Endometrial microvascular endothelial cells (primary cell): ENCODE results near the gene CCDC188. TPM values are rescaled to one million over a fixed set of nuclear protein-coding genes. Genes with fewer than 3 reads are reported as not detected.
"Not testable (repeated sequence)": the region's sequence is repeated elsewhere in the genome, so short reads cannot be mapped to it uniquely, and the experiment has no call there.

ENCODE experiments used
- in situ Hi-C: cut with HindIII; loops from 2 replicates; pipeline ENCODE4 v1.10.0; 2017; ENCODE audit warnings: low sequenced_read_pairs, low pct_unique_long_range_greater_than_20kb; ENCODE audit errors: inconsistent ontology term
- total RNA-seq: library from RNA; depleted of rRNA; stranded (reverse); fragments of >200 nt; gene quantifications from one replicate; pipeline ENCODE4 v1.2.3, GENCODE V29; 2015; ENCODE audit errors: inconsistent ontology term

Gene CCDC188
- total RNA-seq, 1 donor from 2014 or later: 2.6 TPM

DNA sequence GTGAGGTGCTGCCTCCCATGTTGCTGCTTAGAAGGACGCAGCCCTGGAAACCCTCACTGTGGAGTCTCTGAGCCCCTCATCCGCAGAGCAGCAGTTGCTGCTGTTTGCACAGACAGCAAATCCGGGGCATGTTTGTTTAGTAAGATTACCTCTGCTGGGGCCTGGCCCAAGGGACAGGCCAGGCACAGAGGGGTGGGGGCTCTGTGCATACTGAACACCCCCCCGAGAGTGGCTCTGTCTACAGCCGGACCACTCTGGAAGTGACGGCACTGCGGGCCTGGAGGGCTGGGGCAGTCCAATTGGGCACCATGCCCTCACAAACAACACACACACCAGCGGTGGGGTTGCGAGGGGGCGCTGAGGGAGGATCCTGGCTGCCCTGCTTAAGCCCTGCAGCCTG lies 22.9 kb upstream of the CCDC188 start:
- in situ Hi-C loops: no loop called here

DNA sequence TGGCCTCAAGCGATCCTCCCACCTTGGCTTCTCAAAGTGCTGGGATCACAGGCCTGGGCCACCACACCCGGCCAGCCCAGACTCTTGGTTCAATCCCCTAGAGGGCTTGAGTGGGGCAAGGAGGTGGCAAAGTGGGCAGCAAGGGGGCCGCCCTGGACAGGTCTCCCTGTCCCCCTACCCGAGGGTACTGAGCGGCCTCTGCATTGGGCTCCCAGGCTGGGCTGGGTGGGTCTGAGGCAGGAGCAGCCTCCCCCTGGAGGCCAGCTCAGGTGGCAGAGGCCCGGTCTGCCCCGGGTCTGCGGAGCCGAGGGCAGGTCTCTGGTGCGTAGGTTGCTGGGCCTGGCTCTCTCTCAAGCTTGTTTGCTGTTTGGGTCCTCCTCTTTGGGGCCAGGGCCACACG lies 22.4 kb upstream of the CCDC188 start:
- in situ Hi-C loops: no loop called here

DNA sequence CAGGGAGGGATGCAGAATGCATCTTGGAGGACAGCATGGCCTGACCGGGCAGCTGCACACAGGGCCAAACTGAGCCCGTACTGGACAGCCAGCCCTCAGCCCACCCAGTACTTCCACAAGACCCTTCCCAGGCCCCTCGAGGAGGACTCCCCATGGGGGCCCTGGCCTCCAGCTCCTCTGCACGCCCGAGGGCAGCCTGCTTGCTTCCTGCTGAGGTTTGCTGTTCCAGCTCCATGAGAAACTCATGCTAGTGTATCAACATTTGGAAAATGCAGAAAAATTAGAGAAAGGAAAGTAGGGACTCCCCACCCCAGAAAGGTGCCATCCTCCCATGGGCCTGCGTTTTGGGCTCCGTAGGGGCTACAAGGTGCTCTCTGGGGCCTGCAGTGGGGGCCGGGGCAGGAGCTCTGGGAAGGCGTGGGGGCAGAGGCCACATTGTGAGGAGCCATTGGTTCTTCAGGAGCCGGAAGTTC lies 21.3 kb upstream of the CCDC188 start:
- in situ Hi-C loops: no loop called here

DNA sequence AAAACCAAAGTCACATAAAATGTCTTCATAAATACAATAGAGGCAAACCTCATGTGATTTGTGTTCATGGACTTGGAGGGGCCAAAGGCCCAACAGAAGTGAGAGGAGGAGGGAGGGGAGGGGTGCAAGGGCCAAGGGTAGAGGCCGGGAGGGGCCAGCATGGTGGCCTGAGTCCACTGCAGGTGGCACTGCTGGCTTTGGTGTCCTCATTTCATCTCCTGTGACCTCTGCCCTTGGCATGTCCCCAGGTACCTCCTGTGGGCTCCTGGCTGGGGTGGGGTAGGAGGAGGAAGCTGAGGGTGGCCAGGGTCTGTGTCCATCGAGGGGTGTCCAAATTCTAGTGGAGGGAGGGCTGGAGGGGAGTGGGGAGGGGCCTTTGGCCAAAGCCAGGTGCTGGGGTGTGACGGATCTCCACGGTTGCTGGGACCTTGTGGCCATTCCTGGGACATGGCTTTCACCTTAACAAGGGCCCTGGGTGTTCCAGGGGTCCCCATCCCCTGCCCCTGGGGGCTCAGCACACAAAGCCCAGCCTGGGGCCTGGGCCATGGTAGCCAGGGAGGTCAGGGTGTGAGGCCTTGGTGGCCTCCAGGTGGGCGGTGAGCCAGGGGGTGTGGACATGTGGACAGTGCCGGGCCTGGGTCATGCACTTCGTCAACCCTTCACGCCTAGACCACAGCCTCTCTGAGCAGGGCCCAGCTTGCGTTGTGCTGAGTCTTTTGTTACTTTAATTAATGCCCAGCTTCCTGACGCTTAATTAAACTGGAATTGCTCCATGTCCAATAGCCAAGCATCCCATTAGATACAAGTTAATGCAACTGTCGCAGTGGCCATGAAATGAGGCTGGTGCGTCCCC lies 20.7 kb upstream of the CCDC188 start:
- in situ Hi-C loops: no loop called here

DNA sequence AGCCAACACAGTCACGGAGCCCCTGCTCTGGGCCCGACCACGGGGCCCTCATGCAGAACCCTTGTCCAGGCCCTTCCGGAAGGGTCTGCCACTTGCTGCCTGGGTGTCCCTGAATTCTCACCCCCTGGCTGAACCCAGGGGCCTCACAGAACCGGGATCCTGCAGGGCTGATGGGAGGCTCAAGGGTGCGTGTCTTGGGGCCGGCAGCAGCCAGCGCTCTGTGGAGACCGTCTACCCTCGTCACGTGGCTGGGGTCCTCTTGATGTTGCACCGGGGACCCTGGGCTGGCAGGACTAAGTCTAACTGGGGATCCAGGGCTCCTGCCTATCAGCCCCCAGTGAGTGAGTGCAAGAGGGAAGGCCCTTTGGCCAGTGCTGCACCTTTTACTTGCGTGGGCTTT lies 19.3 kb upstream of the CCDC188 start:
- in situ Hi-C loops: no loop called here

DNA sequence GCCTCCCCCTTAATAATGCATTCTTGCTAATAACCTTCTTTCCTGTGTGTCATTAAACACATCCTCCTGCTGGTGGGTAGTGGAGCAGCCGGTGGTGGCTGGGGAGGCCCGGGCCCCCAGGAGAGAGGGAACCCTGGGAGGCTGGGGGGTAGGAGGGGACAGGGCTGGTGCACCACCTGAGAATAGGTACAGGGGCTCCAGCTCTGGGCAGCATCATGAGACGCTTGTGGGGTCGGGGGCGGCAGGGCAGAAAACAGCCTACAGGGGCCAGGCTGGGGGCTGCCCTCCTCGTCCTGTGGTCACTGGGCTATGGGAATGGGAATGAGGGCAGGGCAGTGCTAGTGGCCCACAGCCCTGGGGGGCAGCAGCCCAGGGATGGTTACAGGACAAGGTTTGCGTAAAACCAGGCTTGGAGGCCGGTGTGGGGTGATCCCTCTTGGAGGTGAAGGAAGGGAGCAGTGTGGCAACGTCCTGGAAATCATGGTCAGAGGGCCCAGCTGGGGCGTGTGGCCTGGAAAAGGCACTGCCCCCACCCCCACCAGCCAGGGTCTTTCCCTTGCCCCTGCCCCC lies 18.5 kb upstream of the CCDC188 start:
- in situ Hi-C loops: no loop called here

DNA sequence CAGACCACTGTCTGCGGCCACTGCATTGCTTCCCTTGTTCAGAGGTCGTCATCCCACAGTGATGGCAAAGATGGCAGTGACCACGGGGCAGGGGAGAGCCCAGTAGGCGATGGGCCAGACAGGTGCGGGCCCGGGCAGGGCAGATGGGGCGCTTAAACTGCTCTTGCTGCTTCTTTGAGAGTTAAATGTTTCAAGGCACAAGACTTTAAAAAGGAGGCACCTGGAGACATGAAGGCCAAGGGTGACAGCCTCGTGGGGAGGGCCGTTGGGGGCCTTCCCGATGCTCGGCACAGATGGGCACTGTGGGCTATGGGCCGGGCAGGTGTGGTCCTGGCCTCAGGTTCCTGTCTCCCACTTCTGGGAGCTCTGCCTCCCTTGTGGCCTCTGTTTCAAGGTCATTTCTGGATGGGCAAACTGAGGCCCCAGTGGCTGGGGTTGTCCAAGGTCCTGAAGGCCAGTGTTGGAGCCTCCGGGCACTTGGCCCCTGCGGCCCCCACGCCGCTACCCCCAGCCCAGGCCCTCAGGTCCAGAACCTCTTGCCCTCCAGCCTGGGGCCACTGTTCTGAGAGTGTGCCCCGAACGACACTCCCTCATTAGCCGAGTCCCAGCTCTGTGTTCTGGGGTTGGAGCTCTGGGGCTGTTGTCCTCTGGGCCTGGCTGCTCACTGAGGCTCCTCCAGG lies 16.9 kb upstream of the CCDC188 start:
- in situ Hi-C loops: no loop called here

DNA sequence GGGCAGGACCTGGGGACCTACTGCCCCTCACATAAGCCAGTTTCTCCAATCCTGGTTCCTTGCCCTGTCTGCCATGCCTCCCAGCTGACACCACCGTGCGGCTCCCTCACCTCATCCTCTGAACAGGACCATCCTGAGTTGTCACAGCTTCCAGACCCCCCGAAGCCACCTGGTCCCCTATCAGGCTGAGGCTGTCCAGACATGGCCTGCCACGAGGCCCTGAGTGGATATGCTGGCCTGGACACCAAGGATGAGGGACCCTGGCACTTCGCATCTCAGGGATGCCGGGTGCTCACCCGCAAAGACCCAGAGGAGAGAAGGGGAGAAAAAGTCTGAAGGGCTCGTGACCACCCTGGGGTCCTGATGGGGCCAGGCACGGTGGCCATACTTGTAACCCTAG lies 15.8 kb upstream of the CCDC188 start:
- in situ Hi-C loops: no loop called here

DNA sequence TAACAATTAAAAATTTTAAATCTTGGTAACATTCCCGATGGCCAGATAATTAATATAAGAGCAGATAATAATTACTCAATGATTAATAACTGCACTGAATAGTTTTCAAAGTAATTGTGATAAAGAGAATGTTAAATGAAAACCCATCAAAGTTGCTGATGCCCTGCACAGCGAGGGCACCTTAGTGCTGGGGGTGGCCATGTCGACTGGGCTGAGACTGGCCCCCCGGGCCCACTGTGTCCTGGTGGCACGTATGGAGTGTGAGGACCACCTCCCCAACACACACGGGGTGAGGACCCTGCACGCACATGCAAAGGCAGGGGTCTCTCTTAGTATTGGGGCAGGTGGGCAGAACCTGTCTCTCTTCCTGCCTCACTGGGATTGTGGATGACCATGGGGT lies 15.1 kb upstream of the CCDC188 start:
- in situ Hi-C loops: no loop called here

DNA sequence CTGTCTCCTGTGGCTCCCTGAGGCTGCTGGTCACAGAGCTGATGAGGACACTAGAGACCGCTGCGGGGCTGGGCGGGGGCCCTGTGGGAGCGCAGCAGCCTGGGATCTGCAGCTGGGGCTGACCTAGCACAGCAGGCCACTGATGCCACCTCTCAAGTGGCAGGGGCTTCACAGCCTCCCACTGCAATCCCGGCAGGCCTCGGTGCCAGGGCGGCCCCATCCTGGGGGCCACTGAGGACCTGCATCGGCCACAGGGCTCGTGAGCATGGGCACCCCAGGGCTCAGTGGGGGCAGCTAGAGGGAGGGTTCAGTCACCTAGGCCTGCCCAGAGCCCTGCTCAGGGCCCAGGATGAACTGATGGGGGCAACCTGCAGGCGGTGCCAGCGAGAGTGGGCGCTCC lies 14.6 kb upstream of the CCDC188 start:
- in situ Hi-C loops: no loop called here

DNA sequence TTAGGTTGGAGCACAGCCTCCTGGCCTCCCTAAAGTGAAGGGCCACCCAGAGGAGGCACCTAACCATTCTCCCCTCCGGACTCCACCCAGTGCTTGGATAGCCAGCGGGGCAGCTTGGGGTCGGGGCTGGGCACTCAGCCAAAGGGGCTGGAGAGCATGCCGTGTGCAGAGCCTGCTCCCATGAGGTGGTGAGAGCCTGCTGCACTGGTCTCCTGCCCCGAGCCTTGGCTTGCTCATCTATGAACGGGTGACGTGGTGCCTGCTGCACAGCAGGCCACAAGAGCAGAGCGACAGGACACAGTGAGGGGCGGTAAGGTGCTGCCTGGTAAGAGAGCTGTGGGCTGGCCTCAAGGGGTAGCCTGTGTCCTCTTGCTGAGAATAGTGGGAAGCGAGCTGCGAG lies 14.0 kb upstream of the CCDC188 start:
- in situ Hi-C loops: no loop called here

DNA sequence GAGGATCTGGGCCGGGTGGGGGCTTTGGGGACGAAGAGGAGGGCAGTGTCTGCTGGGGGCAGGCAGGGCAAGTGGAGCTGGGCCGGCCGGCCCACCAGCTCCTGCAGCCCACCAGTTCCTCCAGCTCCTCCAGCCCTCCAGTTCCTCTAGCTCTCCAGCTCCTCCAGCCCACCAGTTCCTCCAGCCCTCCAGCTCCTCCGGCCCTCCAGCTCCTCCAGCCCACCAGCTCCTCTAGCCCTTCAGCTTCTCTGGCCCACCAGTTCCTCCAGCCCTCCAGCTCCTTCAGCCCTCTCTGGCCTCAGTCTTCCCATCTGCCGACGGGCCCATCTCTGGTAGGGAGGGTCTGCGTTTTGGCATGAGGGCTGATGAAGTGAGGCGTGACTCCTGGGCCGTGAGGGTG lies 9.2 kb upstream of the CCDC188 start:
- in situ Hi-C loops: no loop called here

DNA sequence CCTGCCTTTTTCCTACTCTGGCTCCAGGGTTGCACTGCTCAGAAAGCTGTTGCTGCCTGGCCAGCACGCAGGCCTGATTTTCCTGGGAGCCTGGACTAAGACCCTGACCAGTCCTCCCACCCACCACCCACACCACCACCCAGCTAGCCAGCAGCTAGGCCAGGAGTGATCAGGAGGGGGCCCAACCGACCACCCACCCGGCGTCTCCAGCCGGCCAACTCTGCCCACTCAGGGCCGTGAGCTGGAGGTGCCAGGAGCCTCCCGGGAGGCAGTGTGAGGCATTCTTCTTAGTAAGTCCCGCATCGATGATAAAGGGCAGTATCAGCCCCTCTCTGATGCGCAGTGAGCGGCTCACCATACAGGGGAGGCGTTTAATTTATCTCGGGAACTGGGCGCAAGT lies 8.7 kb upstream of the CCDC188 start:
- in situ Hi-C loops: not testable (repeated sequence)

DNA sequence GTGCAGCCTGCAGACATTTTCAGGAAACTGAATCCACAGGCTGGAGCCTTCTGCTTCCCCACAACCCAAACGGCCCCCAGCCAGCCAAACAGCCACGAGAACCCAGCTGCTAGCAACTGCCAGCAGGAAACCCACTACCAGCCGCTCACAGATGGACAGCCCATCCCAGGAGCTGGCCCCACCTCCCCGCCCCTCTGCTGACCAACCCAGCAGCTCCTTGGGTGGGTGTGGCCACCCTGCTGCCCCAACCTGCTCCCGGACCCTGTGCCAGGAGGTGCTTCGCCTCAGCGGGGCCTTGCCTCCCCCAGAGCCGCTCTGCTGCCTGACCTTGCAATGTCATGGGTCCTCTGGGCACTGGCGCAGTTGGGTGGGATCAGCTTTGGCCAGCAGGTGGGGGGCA lies 8.2 kb upstream of the CCDC188 start:
- in situ Hi-C loops: no loop called here

DNA sequence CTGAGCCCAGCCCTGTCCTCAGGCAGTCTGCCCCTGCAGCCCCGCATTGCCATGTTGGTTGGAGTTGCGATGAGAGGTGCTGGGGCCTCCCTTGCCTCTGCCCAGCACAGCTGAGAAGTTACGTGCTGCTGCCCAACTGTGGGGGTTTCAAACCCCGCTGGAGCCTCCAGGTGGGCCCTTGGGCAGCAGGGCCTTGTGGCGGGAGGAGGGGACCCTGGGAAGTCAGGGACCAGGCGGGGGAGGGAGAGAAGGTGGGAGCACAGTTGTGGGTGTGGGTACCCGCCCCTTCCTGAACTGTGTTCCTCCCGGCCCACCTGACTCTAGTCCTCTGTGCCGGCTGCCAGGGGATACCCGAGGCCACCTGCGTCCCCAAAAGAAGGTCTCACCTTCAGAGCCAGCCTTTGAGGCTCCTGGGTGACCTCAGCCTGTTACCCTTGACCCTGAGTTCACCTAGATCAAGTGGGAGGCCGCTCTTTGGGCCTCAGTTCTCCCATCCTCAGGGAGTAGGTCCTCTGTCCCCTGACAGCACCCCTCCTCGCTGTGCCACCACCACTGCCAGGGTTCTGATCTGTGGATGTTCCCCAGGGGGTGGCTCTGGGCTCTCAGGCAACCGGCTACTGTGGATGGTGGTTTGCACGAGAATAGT lies 7.7 kb upstream of the CCDC188 start:
- in situ Hi-C loops: no loop called here

DNA sequence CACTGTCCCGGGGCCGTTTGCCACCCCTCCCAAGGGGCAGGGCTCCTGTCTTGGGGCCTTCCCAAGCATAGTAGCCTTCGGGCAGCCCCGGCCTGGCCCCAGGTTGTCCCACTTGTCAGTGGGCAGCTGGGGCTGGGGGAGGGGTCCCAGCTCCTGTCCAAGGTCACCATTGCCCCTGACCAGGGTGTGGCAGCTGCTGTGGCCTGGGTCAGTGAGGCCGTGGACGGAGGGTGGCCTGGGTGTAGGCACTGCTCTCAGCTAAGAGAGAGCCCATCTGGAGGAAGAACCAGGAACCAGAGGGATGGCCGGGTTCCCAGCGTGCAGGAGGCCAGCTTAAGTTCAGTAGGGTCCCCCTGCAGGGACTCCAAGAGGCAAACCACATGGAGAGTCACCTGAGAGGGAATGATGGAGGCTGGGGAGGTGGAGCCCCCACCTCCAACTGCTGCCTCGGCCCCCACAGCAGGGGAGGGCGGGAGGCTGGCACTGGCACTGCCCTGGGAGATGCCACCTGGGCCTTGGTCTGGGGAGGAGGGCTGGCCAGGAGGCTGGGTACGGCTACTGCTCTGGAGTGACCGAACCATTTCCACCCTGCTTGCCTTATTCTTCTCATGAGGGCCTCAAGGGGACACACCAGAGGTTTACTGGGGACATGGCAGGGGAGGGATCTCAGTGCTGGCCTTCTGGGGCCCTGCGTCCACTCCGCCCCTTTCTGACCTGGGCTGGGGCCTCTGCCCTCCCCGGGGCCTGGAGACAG lies 6.8 kb upstream of the CCDC188 start:
- in situ Hi-C loops: no loop called here

DNA sequence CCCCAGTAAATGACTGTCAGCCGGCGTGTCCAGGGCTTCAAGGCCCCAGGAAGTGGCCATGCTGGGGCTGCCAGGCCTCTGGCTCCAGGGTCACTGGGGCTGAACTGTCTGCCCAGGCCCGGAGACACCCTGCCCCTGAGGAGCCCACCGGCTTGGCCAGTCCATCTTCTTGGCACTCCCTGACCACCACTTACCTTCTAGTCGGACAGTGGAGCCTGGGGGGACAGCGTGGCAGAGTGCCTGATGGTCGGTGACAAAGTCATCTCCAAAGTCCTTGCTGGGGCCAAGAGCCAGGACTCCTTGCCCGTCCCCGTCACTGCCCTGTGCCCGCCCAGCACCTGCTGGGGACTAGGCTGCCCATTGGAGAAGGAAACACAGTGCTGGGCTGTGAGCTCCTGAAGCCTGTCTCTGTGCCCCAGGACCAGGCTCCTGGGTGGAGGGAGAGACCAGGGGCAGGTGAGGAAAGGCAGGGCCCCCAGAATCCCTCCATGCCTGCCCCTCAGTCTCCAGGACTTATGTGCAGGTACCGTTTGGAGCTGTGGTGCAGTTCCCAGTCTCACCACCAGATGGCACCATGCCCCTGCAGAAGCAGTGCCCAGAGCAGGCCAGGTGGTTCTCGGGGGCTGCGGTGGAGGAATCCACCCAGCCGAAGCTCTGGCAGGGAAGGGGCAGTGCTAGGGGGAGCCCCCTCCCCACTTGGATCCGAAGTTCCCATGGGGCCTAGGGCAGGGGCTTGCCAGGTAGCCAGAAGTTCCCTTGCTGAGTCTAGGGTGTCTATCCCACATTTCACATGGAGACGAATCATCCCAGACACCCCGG lies 6.0 kb upstream of the CCDC188 start:
- in situ Hi-C loops: no loop called here

DNA sequence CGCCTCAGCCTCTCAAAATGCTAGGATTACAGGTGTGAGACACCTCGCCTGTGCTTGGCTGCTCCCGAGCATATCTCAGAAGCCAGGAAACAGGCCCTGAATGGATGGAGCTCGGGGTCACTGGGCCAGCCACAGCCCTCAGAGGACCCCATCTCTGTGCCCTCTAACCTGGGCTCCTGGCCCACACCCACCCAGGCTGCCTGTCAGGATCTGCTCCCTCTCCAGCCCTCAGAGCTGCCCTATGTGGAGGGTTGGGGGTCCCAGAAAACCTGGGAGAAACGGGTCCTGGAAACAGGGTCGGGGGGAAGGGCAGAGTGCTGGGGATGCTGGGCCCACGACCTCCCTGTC lies 5.2 kb upstream of the CCDC188 start:
- in situ Hi-C loops: no loop called here
